Endothelial cell (in vitro differentiated cells): ENCODE results near the gene NEDD9. TPM values are rescaled to one million over a fixed set of nuclear protein-coding genes. Genes with fewer than 3 reads are reported as not detected.
A peak's percentile ranks its signal among the peaks of the same experiment; 100 is the strongest.

Experiments
- DNase-seq: peaks from one replicate; pipeline ENCODE4 v3.0.0; 2021; ENCODE audit warnings: low spot score
- H3K27ac Mint-ChIP-seq: one replicate; pipeline ENCODE4 v1.8.0; 2021; ENCODE audit warnings: mixed read lengths, inconsistent platforms; ENCODE audit not compliant: unreplicated experiment
- H3K27me3 Mint-ChIP-seq: one replicate; pipeline ENCODE4 v1.8.0; 2021; ENCODE audit warnings: mild to moderate bottlenecking, moderate library complexity, mixed read lengths, inconsistent platforms; ENCODE audit not compliant: unreplicated experiment
- H3K36me3 Mint-ChIP-seq: one replicate; pipeline ENCODE4 v1.8.0; 2021; ENCODE audit warnings: mild to moderate bottlenecking, low read depth, mixed read lengths, inconsistent platforms; ENCODE audit not compliant: unreplicated experiment
- H3K4me1 Mint-ChIP-seq: one replicate; pipeline ENCODE4 v1.8.0; 2021; ENCODE audit warnings: mild to moderate bottlenecking, mixed read lengths, inconsistent platforms; ENCODE audit not compliant: unreplicated experiment
- H3K4me3 Mint-ChIP-seq: one replicate; pipeline ENCODE4 v1.8.0; 2021; ENCODE audit warnings: mild to moderate bottlenecking, mixed read lengths, inconsistent platforms; ENCODE audit not compliant: unreplicated experiment
- H3K9me3 Mint-ChIP-seq: one replicate; pipeline ENCODE4 v1.8.0; 2021; ENCODE audit warnings: mixed read lengths, inconsistent platforms; ENCODE audit not compliant: unreplicated experiment
- total RNA-seq: library from RNA; stranded (reverse); fragmentation: NEBNext Ultra II Directional; extraction: Animal tissue kit (Norgen Biotek cat#: 25700); gene quantifications from one replicate; pipeline ENCODE4 v1.2.1, GENCODE V29; 2021; ENCODE audit not compliant: unreplicated experiment
- TF ChIP-seq, protein P1 (sequence below): fragments of 200-600 bp; sonication (generic); IDR thresholded peaks from one replicate; pipeline ENCODE4 v1.5.0; 2021; ENCODE audit warnings: antibody characterized with exemption; ENCODE audit not compliant: unreplicated experiment

Gene NEDD9
- total RNA-seq, 1 donor from 2014 or later, result 3.2 TPM

DNA sequence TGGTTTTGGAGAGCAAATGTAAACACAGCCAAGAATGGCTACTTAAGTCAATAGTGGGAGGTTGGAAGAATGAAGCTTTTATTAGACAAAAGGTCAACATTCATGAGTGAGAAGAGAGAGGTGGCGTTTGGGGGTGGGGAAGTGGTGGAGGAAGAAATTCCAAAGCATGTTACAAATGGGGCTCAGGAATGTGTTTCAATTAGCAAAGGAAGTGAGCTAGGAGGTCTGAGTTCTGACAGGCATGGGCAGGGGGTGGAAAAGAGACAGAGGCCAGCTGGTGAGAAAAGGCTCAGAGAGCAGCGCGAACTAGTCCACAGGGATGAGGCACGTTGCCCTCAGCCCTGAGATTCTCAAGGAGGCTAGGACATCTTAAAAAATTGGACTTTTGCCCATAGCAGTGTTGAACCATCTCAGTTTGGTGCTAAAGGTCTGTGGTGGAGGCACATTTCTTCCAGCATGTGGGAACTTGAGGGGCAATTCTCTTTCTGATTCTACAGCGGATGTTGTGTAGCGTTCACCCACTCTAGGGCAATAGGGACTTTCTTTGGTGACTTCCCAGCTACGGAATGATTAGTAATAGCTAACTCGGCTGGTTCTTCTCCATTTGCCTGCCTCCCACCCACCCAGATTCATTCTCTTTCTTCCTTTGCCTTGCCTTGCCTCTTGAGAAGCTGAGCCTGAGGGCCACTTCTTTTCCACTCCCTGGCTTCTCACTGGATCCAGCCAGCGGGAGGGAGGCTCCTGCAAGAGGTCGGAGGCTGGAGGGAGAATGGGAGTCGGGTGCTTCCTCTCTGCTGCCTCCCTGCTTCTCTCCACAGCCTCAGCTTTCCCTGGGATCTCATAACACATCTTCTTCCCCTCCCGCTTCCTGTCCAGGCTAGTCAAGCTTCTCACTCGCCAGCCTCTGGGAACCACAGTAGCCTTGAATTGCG is 45.1 kb upstream of the NEDD9 start:
- DNase-seq, result peak; percentile 10
- Mint-ChIP-seq H3K27ac (peak overlapping the region; percentile 92), H3K4me3 (peak overlapping the region; percentile 34), H3K9me3 (no peaks in the 10 kb centered on the region), H3K36me3 (no peaks in the 10 kb centered on the region), H3K27me3 (no peaks in the 10 kb centered on the region), H3K4me1 (peaks cover 22% of the 10 kb centered on the region)
- TF ChIP-seq, protein P1, sequence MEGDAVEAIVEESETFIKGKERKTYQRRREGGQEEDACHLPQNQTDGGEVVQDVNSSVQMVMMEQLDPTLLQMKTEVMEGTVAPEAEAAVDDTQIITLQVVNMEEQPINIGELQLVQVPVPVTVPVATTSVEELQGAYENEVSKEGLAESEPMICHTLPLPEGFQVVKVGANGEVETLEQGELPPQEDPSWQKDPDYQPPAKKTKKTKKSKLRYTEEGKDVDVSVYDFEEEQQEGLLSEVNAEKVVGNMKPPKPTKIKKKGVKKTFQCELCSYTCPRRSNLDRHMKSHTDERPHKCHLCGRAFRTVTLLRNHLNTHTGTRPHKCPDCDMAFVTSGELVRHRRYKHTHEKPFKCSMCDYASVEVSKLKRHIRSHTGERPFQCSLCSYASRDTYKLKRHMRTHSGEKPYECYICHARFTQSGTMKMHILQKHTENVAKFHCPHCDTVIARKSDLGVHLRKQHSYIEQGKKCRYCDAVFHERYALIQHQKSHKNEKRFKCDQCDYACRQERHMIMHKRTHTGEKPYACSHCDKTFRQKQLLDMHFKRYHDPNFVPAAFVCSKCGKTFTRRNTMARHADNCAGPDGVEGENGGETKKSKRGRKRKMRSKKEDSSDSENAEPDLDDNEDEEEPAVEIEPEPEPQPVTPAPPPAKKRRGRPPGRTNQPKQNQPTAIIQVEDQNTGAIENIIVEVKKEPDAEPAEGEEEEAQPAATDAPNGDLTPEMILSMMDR, result no peak

DNA sequence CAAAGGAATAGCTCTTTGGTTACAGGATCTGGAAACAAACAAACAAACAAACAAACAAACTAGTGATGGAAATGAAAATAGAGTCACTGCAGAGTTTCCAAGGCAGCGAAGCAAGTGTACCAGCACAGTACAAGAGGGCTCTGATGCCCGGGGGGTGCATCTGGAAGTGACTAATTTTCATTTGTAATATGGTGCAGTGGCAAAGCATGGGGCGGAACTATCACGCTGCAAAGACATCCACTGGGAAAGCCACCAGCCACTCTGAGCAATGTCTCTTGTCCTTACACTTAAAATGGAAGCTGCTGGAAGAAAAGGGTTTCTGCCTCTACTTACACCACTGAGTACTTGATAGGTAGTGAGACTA is 44.4 kb upstream of the NEDD9 start:
- Mint-ChIP-seq H3K27ac (peak overlapping the region; percentile 92), H3K4me1 (peaks cover 24% of the 10 kb centered on the region), H3K36me3 (no peaks in the 10 kb centered on the region), H3K27me3 (peaks cover 2% of the 10 kb centered on the region), H3K4me3 (peak overlapping the region; percentile 34), H3K9me3 (no peaks in the 10 kb centered on the region)
- DNase-seq, result no peak
- TF ChIP-seq, protein P1, result no peak

DNA sequence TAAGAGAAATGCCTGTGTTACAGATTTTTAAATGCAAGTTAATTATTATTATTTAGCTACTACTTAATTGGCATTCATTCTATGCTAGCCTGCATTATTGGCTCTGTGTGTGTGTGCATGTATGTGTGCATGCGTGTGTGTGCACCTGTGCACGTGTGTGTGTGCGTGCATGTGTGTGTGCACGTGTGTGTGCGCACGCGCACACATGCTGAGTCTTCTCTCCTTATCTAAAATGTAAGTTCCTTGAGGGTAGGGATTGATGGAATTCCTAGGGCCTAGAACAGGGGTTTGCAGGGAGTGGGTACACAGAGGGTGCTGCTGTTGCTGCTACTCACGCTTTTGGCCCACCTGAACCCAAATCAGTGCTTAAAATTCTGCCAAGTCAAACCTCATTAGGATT is 43.8 kb upstream of the NEDD9 start:
- H3K27ac Mint-ChIP-seq, result peak overlapping the region; percentile 92

DNA sequence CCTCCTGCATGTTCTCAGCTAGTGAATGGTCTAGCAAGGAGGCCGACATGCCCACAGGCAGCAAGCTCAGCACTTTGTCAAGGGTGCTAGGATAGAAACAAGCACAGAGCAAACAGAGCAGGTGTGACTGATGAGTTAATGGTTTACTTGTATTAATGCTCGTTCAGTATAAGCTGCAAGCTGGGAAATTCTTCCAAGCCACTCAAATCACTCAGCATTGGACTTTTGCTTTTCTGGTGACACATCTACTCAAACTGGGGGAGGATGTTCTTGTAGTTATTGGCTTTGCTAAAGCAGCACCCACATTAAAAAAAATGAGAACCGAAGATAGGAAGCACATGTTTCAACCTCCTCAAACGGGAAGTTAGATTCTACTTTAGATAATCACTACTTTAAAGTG is 43.1 kb upstream of the NEDD9 start:
- H3K27ac Mint-ChIP-seq, result no peak overlapping the region
- no peak for DNase-seq
- TF ChIP-seq, protein P1, result no peak
- H3K36me3 Mint-ChIP-seq, result no peaks in the 10 kb centered on the region
- H3K4me3 Mint-ChIP-seq, result no peak overlapping the region
- peaks cover 3% of the 10 kb centered on the region for H3K27me3 Mint-ChIP-seq
- peaks cover 27% of the 10 kb centered on the region for H3K4me1 Mint-ChIP-seq
- H3K9me3 Mint-ChIP-seq, result no peaks in the 10 kb centered on the region

More for the DNA sequence above, 43.8 kb upstream of the NEDD9 start:
- H3K4me3 Mint-ChIP-seq, result no peak overlapping the region
- TF ChIP-seq, protein P1, result no peak
- no peaks in the 10 kb centered on the region for H3K36me3 Mint-ChIP-seq
- peaks cover 27% of the 10 kb centered on the region for H3K4me1 Mint-ChIP-seq
- H3K27me3 Mint-ChIP-seq, result peaks cover 2% of the 10 kb centered on the region
- H3K9me3 Mint-ChIP-seq, result no peaks in the 10 kb centered on the region
- DNase-seq, result no peak

DNA sequence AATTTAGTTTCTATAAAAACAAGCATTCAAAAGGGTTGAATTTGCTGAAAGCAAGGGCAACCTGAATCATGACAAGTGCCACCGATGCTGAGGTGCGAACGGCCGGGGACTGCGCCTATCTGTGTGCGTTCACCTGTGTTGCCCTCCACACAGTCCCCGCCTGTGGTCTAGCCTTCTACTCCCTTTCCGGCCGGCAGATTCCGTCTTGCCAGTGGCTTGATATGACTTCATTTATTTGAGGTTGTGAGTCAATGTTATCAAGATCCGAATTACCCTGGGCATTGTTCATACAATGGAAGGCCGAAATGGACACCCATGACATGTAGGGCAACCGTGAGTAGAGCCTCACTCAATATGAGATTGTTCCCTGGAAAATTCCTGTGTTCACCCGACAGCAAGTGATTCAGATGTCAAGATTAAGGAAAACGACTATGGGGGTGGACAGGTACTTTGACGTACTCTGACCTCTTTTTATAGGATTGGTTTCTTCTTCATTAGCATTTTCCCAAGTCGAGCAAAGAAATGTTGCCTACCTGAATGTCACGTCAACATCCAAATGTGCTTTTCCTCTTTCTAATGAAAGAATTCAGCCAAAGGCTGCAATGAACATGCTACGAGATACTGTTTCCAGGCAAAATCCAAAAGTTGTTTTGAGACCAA is 41.1 kb upstream of the NEDD9 start:
- Mint-ChIP-seq H3K27me3 (peaks cover 3% of the 10 kb centered on the region), H3K27ac (no peak overlapping the region), H3K4me3 (no peak overlapping the region), H3K4me1 (peaks cover 25% of the 10 kb centered on the region), H3K36me3 (no peaks in the 10 kb centered on the region), H3K9me3 (no peaks in the 10 kb centered on the region)
- DNase-seq, result no peak
- TF ChIP-seq, protein P1, result no peak
